Kasumi-1 (cell line): ENCODE results near the gene PITPNC1.
"Not testable (repeated sequence)": the region's sequence is repeated elsewhere in the genome, so short reads cannot be mapped to it uniquely, and the experiment has no call there.

Experiments used
- DNase-seq, 2 experiments: peaks; one replicate each; lab custom pipeline; 2025; lab: John Stamatoyannopoulos, UW

The PITPNC1 gene

GRCh38 chr17:67461228-67461780, 84.2 kb downstream of the PITPNC1 start:
- no peak for DNase-seq

DNA sequence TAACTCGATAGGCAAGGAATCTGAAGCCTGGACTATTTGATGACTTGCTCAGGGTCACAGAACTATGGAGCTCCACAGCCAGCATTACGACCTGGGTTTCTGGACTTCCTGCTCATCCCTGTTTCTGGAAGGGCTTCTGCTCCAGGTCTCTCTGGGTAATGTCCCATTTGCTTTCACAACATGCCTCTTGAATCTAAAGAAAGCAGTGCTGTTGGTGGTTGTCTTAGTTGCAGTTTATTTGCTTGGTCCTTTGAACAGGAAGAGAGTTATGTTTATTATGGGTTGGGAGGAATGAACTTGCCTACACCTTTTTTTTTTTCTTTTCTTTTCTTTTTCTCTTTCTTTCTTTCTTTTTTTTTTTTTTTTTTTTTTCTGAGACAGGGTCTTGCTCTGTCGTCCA, 84.8 kb downstream of the PITPNC1 start:
- DNase-seq: no peak

DNA sequence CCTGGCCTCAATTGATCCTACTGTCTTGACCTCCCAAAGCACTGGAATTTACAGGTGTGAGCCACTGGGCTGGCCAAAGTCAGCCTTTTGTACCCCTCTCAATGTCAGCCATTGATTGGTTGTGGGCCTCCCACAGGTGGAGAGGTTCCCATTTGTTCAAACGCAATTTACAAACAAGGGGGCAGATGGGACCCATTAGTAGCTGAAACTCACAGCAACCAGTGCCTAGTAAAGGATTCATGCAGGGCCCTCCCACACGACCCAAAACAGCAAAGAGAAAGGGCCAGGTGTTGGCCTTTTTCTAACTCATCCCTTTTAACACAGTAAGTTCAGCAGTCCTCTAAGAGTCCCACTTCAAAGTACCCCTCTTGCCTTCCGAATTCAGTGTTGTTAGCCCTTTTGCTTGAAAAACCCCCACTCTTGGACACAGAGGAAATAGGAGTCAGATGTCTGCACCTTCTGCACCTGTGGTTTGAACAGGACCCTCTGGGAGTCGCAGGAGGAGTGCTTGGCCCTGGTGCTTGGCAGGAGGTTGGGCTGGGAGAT, 89.2 kb downstream of the PITPNC1 start:
- DNase-seq: no peak

DNA sequence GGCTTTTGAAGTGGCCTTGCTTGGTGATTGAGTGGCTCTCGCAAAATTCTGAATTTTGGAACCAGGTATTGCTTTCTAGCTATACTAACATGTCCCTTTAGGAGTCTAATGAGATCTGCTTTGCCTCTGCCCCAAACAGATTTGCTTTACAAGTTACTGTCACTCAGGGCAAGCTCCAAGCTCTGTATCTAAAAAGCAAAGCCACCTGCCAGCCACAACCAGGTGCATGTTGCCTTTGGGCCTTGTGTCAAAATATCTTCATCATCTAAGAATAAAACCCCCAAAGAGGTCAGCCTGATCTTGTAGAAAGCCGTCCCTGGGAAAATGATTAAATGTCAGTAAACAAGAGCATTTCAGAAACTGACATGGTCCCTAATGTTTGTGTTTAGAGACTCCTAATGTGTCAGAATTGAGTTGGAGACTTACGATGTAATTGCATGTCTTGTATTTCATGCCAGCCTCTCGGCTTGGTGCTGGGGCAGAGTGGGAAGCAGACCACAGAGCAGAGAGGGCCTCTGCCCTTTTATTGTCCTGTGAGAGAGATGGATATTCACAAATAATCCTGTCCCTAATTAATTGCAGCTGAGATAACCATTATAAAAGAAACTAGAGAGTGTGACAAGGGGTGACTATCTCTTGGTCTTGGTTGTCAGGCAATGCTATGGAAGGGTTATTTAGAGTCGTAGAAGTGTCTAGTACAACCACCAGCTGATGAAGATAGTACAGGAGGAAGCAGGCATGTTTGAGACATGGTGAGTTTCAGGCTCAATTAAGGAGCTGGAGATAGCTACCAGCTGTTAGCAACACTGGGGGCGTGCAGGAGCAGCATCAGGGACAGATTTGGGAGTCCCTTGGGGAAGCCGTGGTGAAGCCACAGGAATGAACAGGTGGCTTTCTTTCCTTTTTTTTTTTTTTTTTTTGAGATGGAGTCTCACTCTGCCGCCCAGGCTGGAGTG, 90.7 kb downstream of the PITPNC1 start:
- DNase-seq: no peak

DNA sequence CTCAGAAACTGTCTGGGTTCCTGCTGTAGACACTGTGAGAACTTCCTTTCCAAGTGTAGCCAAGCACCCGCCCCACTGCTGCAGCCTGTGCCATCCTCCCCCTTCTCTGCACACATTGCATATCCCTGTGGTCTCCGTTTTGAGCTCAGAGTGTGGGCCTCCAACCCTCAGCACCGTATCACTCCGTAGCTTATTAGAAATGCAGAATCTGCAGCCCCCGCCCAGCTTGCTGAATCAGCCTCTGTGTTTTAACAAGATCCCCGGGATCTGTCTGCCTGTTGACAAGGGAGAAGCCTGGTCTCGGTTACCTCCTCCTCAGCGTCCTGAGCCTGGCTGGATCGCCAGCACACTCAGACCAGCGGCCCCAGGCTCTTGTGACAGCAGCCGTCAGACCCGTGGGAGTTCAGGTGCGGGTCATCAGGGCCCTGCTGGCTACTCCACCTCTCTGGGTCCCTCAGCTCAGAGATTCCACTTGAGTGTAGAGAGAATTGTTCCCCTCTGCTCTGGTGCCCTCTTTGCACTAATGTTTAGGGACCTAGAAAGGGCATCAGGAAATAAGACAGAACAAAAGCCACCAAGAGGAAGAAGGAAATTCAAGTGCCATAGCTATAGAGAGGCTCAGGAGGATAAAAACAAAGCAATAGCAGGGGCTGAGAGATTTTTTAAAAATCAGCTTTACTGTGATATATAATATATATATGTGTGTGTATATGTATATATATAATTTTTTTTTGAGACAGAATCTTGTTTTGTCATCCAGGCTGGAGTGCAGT, 92.3 kb downstream of the PITPNC1 start:
- peak; percentile 63 to 73 for DNase-seq

- no peak for DNase-seq
Measured at GRCh38 chr17:67470163-67470562, 93.1 kb downstream of the PITPNC1 start.

GRCh38 chr17:67471118-67471517, 94.0 kb downstream of the PITPNC1 start:
- DNase-seq: no peak

- not testable (repeated sequence) for DNase-seq
Measured at GRCh38 chr17:67472606-67473005, 95.5 kb downstream of the PITPNC1 start.

GRCh38 chr17:67474081-67474661, 97.1 kb downstream of the PITPNC1 start:
- DNase-seq: no peak

DNA sequence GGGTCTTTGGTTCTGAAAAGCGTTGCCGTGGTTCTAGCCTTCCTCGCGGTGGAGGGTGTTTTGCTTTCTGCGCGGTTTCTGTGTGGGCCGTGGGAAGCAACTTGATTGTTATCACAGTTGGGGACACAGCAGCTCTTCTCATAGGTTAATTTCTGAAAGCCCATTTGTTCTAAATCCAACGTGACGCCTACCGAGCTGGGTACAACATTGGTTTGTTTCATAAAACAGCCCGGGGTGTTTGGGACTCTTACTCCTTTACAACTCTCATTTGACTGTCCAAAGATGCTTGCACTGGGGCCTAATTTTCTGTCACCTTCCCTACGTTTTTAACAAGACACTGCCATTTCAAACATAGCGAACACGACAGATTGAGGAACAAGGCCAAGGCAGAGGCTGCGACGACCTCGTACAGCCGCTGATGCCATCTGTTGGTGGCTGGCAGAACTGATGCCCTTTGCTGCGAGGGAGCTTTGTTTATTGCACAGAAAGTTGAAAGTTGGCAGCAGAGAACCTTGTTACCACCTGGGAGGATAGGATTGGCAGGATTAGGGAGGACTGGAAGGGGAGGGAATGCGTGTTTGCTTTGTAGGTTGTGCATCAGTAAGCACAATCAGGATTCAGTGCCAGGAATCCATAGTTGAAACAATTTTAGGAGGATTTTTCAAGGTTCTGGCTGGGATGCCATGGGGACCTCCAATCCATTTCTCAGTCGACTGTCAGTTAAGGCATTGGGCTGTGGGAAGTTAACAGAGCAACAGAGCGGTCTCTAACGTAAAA, 98.3 kb downstream of the PITPNC1 start:
- DNase-seq: peak; percentile 93 to 94

- no peak for DNase-seq
Measured at GRCh38 chr17:67476787-67477335, 99.8 kb downstream of the PITPNC1 start.

GRCh38 chr17:67477687-67478086, 100.6 kb downstream of the PITPNC1 start:
- no peak for DNase-seq

DNA sequence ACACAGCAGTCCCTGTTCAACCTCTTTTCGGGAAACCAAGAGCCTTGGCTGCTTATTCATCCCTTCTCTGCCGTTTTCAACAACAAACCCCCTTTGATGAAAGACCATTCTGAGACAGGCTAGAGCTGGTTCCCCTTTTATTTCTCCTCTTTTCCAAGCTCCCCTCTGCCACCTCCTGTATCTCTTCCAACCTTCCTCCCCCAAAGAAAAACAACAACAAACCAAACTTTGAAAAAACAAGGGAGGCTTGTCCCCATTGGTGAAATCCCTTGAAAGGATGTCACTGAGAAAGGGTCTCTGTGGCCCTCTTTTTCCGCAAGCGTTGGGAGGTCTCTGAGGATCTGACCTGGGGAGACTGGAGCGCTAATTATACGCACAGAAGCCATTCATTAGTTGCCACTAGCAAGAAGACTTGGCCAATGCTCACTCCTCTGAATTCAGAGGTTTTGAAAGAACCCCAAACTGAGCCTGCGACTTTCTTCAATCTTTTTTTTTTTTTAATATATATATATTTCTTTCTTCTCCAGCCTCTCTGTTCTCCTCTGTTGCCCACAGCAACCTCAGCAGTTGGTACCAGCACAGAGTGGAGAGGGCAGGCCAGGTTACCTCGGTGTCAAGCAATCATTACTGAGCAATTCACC, 101.4 kb downstream of the PITPNC1 start:
- DNase-seq: no peak

- DNase-seq: no peak
Measured at GRCh38 chr17:67479148-67479547, 102.1 kb downstream of the PITPNC1 start.

DNA sequence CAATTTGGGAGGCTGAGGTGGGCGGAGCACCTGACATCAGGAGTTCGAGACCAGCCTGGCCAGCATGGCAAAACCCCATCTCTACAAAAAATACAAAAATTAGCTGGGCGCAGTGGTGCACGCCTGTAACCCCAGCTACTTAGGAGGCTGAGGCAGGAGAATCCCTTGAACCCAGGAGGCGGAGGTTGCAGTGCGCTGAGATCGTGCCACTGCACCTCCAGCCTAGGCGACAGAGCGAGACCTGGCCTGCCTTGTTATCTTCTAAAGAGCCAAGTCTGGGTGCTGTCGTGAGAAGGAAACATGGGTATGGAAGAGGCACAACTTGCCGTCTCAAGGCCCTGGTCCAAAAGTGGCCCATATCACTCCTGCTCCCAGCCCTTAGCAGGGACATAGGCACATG, 103.9 kb downstream of the PITPNC1 start:
- DNase-seq: not testable (repeated sequence)

DNA sequence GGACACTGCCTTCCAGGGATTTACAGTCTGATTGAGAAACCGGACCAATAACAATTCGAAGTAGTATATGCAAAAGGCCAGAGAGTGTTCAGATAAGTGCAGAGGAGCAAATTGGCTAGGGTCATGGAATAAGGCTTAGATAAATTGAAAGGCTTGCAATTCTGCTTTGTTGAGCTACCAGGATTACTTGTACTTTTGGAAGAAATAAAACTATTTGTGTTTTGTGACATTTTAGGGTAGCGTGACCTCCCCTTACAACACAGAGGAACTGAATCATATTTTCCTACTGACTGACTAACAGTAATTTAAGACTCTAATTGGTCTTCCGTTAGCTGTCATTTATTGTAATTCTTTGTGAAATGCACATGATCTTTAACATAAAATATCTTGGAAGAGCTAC, 104.7 kb downstream of the PITPNC1 start:
- DNase-seq: no peak

DNA sequence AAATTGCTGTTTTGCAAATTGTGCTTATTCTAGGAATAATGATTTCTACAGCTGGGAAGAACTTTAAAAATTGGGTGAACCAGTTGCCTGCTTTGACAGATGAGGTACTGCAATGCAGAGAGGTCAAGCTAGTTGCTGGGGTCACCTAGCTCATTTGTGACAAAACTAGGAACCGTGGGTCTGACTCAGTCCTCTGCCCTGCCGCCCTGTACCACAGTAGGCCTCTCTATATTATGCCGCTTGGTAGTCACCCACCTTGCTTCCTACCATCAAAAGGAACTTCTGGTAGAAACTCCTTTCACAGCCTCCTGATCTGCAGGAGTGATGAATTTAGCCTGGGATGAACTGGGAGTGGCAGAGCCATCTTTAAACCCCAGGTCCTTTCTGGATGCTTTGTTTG, 105.7 kb downstream of the PITPNC1 start:
- no peak for DNase-seq

- DNase-seq: no peak
Measured at GRCh38 chr17:67484261-67484660, 107.2 kb downstream of the PITPNC1 start.

GRCh38 chr17:67485666-67486065, 108.6 kb downstream of the PITPNC1 start:
- DNase-seq: no peak

GRCh38 chr17:67487506-67487905, 110.4 kb downstream of the PITPNC1 start:
- no peak for DNase-seq
